Lung (tissue), 12 donors: ENCODE measurements around the gene SYT1. TPM values are rescaled to one million over a fixed set of nuclear protein-coding genes. Genes with fewer than 3 reads are reported as not detected.

Source experiments
- ATAC-seq: fragments of 200-7000 bp; cut with Tn5 transposase; one replicate; pipeline ENCODE4 v1.9.1; 2020; ENCODE audit warnings: moderate number of reproducible peaks; ENCODE audit not compliant: insufficient read depth, low FRiP score
- DNase-seq, 3 donors: peaks; one replicate each; pipeline ENCODE4 v3.0.0-alpha.2; 2013 to 2017
- H3K27ac ChIP-seq, 2 donors: one replicate each; pipeline ENCODE4 v1.5.1; 2013; ENCODE audit warnings: mild to moderate bottlenecking in 2 of 2, moderate library complexity in 2 of 2, control low read depth in 1 of 2, inconsistent platforms in 1 of 2, low read depth in 1 of 2, low read length in 1 of 2
- H3K27me3 ChIP-seq, 3 donors: one replicate each; pipeline ENCODE4 v1.5.1; 2013; ENCODE audit warnings: low read length in 2 of 3; ENCODE audit not compliant: control insufficient read depth in 3 of 3, insufficient read depth in 3 of 3
- H3K36me3 ChIP-seq, 4 donors: one replicate each; pipeline ENCODE4 v1.5.1; 2013; ENCODE audit warnings: low read length in 4 of 4, mild to moderate bottlenecking in 1 of 4, moderate library complexity in 1 of 4; ENCODE audit not compliant: control insufficient read depth in 4 of 4, insufficient read depth in 4 of 4
- H3K4me1 ChIP-seq, 5 donors: one replicate each; pipeline ENCODE4 v1.5.1; 2013; ENCODE audit warnings: low read length in 5 of 5, mild to moderate bottlenecking in 2 of 5, moderate library complexity in 1 of 5; ENCODE audit not compliant: control insufficient read depth in 5 of 5, insufficient read depth in 5 of 5
- H3K4me3 ChIP-seq: one replicate; pipeline ENCODE4 v1.5.1; 2013; ENCODE audit warnings: mild to moderate bottlenecking, control low read depth, moderate library complexity
- H3K9ac ChIP-seq, 2 donors: one replicate each; pipeline ENCODE4 v1.5.1; 2013; ENCODE audit warnings: low read length in 2 of 2, control low read depth in 1 of 2; ENCODE audit not compliant: insufficient read depth in 1 of 2
- H3K9me3 ChIP-seq, 4 donors: one replicate each; pipeline ENCODE4 v1.5.1; 2013; ENCODE audit warnings: low read length in 3 of 4, mild to moderate bottlenecking in 1 of 4, moderate library complexity in 1 of 4; ENCODE audit not compliant: control insufficient read depth in 4 of 4, insufficient read depth in 3 of 4
- whole genome bisulfite sequencing, 2 donors: extraction: QIAGEN DNeasy Blood & Tissue Kit; methylation state at CpG; one replicate each; pipeline ENCODE4 v1.1.7; 2013; 5-methylcytosine and 5-hydroxymethylcytosine counted together
- polyA plus RNA-seq, 2 donors: library from polyadenylated mRNA; stranded (reverse); fragments of 200-250 nt; gene quantifications; one replicate each; pipeline ENCODE4 v1.2.1, GENCODE V29; 2013
- total RNA-seq, 2 donors: library from RNA; depleted of rRNA in 1 of 2; stranded (reverse); fragments of >200 nt in 1 of 2; gene quantifications; one replicate each; pipeline ENCODE4 v1.2.1, GENCODE V29; 2014 to 2021
- TF ChIP-seq, protein P1 (sequence below): IDR thresholded peaks from 2 replicates; pipeline ENCODE4 v1.5.1; 2012; ENCODE audit warnings: mild to moderate bottlenecking; ENCODE audit errors: control extremely low read depth, extremely low read depth
- donor health status: control.
- donor health status: control.
- donor health status: Bipolar disorder and iron deficiency.
- donor health status: healthy.
- donor health status: DM: yes; HTN: yes; CAD: no.

The SYT1 gene
- total and polyA plus RNA-seq, 4 donors: 0.05 to 3.2 (median 0.46) TPM

- TF ChIP-seq, protein P1, sequence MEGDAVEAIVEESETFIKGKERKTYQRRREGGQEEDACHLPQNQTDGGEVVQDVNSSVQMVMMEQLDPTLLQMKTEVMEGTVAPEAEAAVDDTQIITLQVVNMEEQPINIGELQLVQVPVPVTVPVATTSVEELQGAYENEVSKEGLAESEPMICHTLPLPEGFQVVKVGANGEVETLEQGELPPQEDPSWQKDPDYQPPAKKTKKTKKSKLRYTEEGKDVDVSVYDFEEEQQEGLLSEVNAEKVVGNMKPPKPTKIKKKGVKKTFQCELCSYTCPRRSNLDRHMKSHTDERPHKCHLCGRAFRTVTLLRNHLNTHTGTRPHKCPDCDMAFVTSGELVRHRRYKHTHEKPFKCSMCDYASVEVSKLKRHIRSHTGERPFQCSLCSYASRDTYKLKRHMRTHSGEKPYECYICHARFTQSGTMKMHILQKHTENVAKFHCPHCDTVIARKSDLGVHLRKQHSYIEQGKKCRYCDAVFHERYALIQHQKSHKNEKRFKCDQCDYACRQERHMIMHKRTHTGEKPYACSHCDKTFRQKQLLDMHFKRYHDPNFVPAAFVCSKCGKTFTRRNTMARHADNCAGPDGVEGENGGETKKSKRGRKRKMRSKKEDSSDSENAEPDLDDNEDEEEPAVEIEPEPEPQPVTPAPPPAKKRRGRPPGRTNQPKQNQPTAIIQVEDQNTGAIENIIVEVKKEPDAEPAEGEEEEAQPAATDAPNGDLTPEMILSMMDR: no peak
- no peak overlapping the region for H3K9ac ChIP-seq
- H3K36me3 ChIP-seq: no peaks in the 10 kb centered on the region
- no peak overlapping the region for H3K27ac ChIP-seq
- H3K27me3 ChIP-seq: no peaks in the 10 kb centered on the region
- whole genome bisulfite sequencing, 2 donors: 78 to 82% methylated on average over 1 of the region's 1 CpG
- H3K9me3 ChIP-seq: no peaks in the 10 kb centered on the region
- ATAC-seq: no peak
- no peak for DNase-seq
- no peaks in the 10 kb centered on the region for H3K4me1 ChIP-seq
- no peak overlapping the region for H3K4me3 ChIP-seq
These were observed 103.7 kb downstream of the SYT1 start for GRCh38 chr12:78968226-78968625.

GRCh38 chr12:78970041-78970440 lies 105.5 kb downstream of the SYT1 start:
- Histone ChIP-seq H3K36me3 (no peaks in the 10 kb centered on the region), H3K4me3 (no peak overlapping the region), H3K4me1 (no peaks in the 10 kb centered on the region), H3K27ac (no peak overlapping the region), H3K27me3 (no peaks in the 10 kb centered on the region), H3K9me3 (no peaks in the 10 kb centered on the region), H3K9ac (no peak overlapping the region)
- DNase-seq (no peak), ATAC-seq (no peak)
- TF ChIP-seq, protein P1: no peak

DNA sequence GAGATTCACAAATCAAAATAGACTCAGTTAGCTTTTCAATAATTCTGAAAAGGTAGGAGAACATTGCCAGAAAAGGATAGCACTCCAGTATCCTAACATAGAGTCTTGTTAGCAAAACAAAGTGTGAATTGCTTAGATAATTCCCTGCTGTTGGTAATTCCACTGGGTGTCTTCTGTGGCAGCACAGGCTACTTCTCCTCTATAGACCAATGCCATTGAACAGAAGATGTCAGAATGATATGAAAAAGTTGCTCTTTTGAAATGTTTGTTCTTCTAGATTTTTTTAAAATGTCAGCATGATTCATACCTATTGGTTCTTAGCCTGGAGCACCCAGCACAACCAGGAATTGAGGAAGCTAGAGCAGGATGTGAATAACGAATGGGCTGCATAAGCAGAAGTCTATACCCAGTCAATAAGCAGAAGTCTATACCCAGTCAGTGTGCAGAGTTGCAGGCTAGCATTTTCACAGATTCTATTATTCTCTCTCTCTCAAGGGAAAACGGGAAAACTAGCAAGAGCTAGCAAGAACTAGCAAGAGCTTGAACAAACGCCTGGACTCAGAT lies 112.8 kb downstream of the SYT1 start:
- Histone ChIP-seq H3K4me1 (no peaks in the 10 kb centered on the region), H3K27me3 (no peaks in the 10 kb centered on the region), H3K4me3 (no peak overlapping the region), H3K27ac (no peak overlapping the region), H3K36me3 (no peaks in the 10 kb centered on the region), H3K9me3 (no peaks in the 10 kb centered on the region), H3K9ac (no peak overlapping the region)
- 10 to 47% methylated on average over 3 of the region's 3 CpGs for WGBS, 2 donors
- ATAC-seq (peak; percentile 37), DNase-seq (peak in 1 of 3 donors; percentile 4)
- TF ChIP-seq, protein P1: no peak
